ENCODE results near the gene IZUMO1. TPM values are rescaled to one million over a fixed set of nuclear protein-coding genes. Genes with fewer than 3 reads are reported as not detected.
A peak's percentile ranks its signal among the peaks of the same experiment; 100 is the strongest.

Gene IZUMO1
- total and polyA plus RNA-seq, 9 of the 15 experiments (the other 6 are each of a cell fraction or from before 2014, with no cell fraction given) = 0.14 to 2.1 (median 0.73) TPM

DNA sequence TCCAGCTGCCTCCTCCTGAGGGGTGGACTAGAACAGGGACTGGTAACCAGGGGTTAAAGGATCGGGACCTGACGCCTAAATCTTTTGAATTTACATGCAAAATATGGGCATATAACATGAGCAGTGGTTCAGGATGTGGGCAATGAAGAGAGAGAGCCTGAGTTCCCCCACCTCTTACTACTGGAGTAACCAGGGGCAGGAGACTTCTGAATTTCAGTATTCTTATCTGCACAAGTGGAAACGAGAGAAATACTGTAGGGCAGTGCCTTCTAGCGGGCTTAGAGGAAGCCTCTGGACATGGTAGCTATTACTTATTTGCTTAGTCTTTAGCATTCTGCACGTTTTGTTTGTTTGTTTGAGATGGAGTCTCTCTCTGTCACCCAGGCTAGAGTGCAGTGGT, 37.8 kb upstream of the IZUMO1 start:
- no peaks in the 10 kb centered on the region for H3K9me3 ChIP-seq (replicated peaks; ENCODE audit: control insufficient read depth, insufficient read depth, low read depth, low read length)
- H3K4me2 ChIP-seq (ENCODE audit: insufficient read depth, low read length) = peak overlapping the region; percentile 27; the same call in 1 of the 2 replicates
- in situ Hi-C loops (cut with MboI) = loop anchor here (5.0 kb wide), 1 partner anchor 137 kb away; the partner anchor contains the start of gene CA11
- POLR2A ChIA-PET = interaction anchor here (0.7 to 2.5 kb wide), 11 partner anchors 11 to 182 kb away, joined by 3 to 7 read pairs (median 4); partner anchors contain the start of genes FAM83E, IZUMO1, PPP1R15A and RPL18
- BruUV-seq (replicated peaks) = no TSS peak
- ATAC-seq (peak; percentile 82), DNase-seq (ENCODE audit: extremely low read depth in 1 of 4, low spot score in 3 of 4) (peak; percentile 10 to 78 (median 35)), FAIRE-seq (peak; percentile 59)
- H4K20me1 ChIP-seq (replicated peaks; ENCODE audit: control insufficient read depth, insufficient read depth, low read length) = no peaks in the 10 kb centered on the region
- no peaks in the 10 kb centered on the region for H3K27me3 ChIP-seq (ENCODE audit: control insufficient read depth in 2 of 2, insufficient read depth in 2 of 2, low read length in 2 of 2)
- peak overlapping the region; percentile 10 to 38; a peak in 2 of 4 replicates for H3K9ac ChIP-seq (ENCODE audit: insufficient read depth in 1 of 2, low read depth in 2 of 2, low read length in 2 of 2)
- H3K36me3 ChIP-seq (ENCODE audit: control insufficient read depth, insufficient read depth, low read length) = no peaks in the 10 kb centered on the region
- H3K9me1 ChIP-seq (ENCODE audit: control insufficient read depth, insufficient read depth, low read length) = no peaks in the 10 kb centered on the region
- H2AFZ ChIP-seq (ENCODE audit: low read depth, low read length) = peak overlapping the region; percentile 79
- intact Hi-C loops (cut with micrococcal nuclease) = loop anchor here (1.0 to 10.0 kb wide), 4 partner anchors 109 to 440 kb away; partner anchors contain the start of gene CA11
- H3K27ac ChIP-seq (ENCODE audit: extremely low read depth, low read depth, low read length) = no peak overlapping the region; the same call in 2 of the 3 replicates
- no peaks in the 10 kb centered on the region for H3K79me2 ChIP-seq (ENCODE audit: control insufficient read depth, insufficient read depth, low read length)
- WGBS (ENCODE audit: insufficient coverage, low coverage, missing lambda C conversion rate) = 20% methylated on average over 5 of the region's 5 CpGs
- CTCF ChIA-PET (ENCODE audit: low intra/inter-chr PET ratio) = interaction anchor here (0.6 to 2.0 kb wide), 4 partner anchors 109 to 138 kb away, joined by 5 to 16 read pairs (median 6); partner anchors contain the start of gene CA11
- no peak overlapping the region for H3K4me3 ChIP-seq
- peaks cover 24 to 34% of the 10 kb centered on the region in 2 experiments for H3K4me1 ChIP-seq (replicated peaks in 1 of 2; ENCODE audit: control insufficient read depth in 2 of 2, insufficient read depth in 2 of 2, low read length in 2 of 2)
- TF ChIP-seq SMAD4 (CRISPR knock-in tag; conservative IDR thresholded peaks at IDR 0.05) (peak; percentile 25; the same call in 1 of the 2 replicates), HNRNPLL (IDR thresholded peaks at IDR 0.05; ENCODE audit: low read depth, low read length, poor library complexity, severe bottlenecking) (no peak), TOE1 (IDR thresholded peaks at IDR 0.05; ENCODE audit: borderline replicate concordance) (no peak), TOE1 (CRISPR knock-in tag; IDR thresholded peaks at IDR 0.05; ENCODE audit: borderline replicate concordance, low read depth) (no peak), RBM15 (IDR thresholded peaks at IDR 0.05; ENCODE audit: insufficient read depth, low read length) (no peak), NBN (IDR thresholded peaks at IDR 0.05; ENCODE audit: low read depth) (peak; percentile 78; the same call in 1 of the 2 replicates), EP300 (IDR thresholded peaks at IDR 0.05; ENCODE audit: low read length) (peak; percentile 36; the same call in 1 of the 2 replicates), ZNF124 (CRISPR knock-in tag; IDR thresholded peaks at IDR 0.05) (no peak), SMAD2 (IDR thresholded peaks at IDR 0.05; ENCODE audit: low read depth, low read length) (no peak), GATA2 (CRISPR knock-in tag; IDR thresholded peaks at IDR 0.05) (no peak), RUNX1 (IDR thresholded peaks at IDR 0.05; ENCODE audit: low read depth) (no peak)
- TF ChIP-seq, protein P1, sequence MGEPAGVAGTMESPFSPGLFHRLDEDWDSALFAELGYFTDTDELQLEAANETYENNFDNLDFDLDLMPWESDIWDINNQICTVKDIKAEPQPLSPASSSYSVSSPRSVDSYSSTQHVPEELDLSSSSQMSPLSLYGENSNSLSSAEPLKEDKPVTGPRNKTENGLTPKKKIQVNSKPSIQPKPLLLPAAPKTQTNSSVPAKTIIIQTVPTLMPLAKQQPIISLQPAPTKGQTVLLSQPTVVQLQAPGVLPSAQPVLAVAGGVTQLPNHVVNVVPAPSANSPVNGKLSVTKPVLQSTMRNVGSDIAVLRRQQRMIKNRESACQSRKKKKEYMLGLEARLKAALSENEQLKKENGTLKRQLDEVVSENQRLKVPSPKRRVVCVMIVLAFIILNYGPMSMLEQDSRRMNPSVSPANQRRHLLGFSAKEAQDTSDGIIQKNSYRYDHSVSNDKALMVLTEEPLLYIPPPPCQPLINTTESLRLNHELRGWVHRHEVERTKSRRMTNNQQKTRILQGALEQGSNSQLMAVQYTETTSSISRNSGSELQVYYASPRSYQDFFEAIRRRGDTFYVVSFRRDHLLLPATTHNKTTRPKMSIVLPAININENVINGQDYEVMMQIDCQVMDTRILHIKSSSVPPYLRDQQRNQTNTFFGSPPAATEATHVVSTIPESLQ (CRISPR knock-in tag; IDR thresholded peaks at IDR 0.05) = no peak
- TF ChIP-seq, protein P2, sequence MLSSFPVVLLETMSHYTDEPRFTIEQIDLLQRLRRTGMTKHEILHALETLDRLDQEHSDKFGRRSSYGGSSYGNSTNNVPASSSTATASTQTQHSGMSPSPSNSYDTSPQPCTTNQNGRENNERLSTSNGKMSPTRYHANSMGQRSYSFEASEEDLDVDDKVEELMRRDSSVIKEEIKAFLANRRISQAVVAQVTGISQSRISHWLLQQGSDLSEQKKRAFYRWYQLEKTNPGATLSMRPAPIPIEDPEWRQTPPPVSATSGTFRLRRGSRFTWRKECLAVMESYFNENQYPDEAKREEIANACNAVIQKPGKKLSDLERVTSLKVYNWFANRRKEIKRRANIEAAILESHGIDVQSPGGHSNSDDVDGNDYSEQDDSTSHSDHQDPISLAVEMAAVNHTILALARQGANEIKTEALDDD (IDR thresholded peaks at IDR 0.05) = peak; percentile 74
- TF ChIP-seq, protein P3, sequence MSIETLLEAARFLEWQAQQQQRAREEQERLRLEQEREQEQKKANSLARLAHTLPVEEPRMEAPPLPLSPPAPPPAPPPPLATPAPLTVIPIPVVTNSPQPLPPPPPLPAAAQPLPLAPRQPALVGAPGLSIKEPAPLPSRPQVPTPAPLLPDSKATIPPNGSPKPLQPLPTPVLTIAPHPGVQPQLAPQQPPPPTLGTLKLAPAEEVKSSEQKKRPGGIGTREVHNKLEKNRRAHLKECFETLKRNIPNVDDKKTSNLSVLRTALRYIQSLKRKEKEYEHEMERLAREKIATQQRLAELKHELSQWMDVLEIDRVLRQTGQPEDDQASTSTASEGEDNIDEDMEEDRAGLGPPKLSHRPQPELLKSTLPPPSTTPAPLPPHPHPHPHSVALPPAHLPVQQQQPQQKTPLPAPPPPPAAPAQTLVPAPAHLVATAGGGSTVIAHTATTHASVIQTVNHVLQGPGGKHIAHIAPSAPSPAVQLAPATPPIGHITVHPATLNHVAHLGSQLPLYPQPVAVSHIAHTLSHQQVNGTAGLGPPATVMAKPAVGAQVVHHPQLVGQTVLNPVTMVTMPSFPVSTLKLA (conservative IDR thresholded peaks at IDR 0.05) = peak; percentile 35 to 60; a peak in 1 of 4 replicates
- TF ChIP-seq, protein P4, sequence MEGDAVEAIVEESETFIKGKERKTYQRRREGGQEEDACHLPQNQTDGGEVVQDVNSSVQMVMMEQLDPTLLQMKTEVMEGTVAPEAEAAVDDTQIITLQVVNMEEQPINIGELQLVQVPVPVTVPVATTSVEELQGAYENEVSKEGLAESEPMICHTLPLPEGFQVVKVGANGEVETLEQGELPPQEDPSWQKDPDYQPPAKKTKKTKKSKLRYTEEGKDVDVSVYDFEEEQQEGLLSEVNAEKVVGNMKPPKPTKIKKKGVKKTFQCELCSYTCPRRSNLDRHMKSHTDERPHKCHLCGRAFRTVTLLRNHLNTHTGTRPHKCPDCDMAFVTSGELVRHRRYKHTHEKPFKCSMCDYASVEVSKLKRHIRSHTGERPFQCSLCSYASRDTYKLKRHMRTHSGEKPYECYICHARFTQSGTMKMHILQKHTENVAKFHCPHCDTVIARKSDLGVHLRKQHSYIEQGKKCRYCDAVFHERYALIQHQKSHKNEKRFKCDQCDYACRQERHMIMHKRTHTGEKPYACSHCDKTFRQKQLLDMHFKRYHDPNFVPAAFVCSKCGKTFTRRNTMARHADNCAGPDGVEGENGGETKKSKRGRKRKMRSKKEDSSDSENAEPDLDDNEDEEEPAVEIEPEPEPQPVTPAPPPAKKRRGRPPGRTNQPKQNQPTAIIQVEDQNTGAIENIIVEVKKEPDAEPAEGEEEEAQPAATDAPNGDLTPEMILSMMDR (IDR thresholded peaks at IDR 0.05 in 2 of 3, conservative IDR thresholded peaks at IDR 0.05 in 1 of 3; ENCODE audit: insufficient read depth in 2 of 3, low read depth in 1 of 3, low read length in 3 of 3) = peak; percentile 78 to 98 (median 79)
